Measurements from ENCODE around the gene SLMAP. TPM values are rescaled to one million over a fixed set of nuclear protein-coding genes. Genes with fewer than 3 reads are reported as not detected.

Gene SLMAP
- total RNA-seq, 1 donor from 2014 or later = 71.4 TPM

DNA sequence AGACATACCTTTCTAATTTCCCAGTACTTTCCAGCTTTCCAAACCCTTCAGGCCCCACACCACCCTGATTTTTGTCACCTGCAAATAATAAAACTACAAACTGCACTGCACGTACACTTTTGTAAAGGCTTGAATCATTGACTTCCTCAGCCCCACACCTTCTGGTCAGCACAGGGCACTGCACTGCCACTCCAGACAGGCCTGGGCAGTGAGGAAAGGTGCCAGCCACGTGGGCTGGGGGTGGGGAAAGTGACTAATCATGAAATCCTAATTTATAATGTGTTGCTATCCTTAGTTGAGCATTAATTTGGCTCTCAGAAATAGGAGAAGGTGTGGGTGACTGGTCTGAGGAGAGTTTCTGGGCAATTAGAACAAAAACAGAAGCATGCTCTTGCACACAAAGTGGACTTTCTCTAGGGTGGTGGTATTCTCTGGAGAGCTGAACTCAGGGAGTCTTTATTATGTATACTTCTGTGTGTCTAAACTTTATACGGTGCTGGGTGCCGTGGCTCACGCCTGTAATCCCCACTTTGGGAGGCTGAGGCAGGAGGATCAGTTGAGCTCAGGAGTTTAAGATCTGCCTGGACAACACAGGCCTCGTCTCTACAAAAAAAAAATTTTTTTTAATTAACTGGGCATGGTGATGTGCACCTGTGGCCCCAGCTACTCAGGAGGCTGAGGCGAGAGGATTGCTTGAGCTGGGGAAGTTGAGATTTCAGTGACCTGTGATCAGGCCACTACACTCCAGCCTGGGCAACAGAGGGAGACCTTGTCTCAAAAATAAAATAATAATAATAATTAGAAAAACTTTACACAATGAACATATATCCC lies 193.9 kb downstream of the SLMAP start:
- H3K4me1 ChIP-seq (ENCODE audit: insufficient read depth, low read length) = peaks cover 37% of the 10 kb centered on the region
- Mint-ChIP-seq H3K4me3 (ENCODE audit: unreplicated experiment) (peak overlapping the region; percentile 8), H3K9me3 (ENCODE audit: unreplicated experiment) (no peaks in the 10 kb centered on the region), H3K27ac (ENCODE audit: unreplicated experiment) (peak overlapping the region; percentile 9), H3K36me3 (ENCODE audit: low read depth, unreplicated experiment) (no peaks in the 10 kb centered on the region), H3K27me3 (ENCODE audit: low read depth, unreplicated experiment) (no peaks in the 10 kb centered on the region), H3K4me1 (ENCODE audit: low read depth, unreplicated experiment) (peaks cover 39% of the 10 kb centered on the region)
- FAIRE-seq (no peak), DNase-seq (ENCODE audit: low read depth) (no peak)
- TF ChIP-seq, protein P1, sequence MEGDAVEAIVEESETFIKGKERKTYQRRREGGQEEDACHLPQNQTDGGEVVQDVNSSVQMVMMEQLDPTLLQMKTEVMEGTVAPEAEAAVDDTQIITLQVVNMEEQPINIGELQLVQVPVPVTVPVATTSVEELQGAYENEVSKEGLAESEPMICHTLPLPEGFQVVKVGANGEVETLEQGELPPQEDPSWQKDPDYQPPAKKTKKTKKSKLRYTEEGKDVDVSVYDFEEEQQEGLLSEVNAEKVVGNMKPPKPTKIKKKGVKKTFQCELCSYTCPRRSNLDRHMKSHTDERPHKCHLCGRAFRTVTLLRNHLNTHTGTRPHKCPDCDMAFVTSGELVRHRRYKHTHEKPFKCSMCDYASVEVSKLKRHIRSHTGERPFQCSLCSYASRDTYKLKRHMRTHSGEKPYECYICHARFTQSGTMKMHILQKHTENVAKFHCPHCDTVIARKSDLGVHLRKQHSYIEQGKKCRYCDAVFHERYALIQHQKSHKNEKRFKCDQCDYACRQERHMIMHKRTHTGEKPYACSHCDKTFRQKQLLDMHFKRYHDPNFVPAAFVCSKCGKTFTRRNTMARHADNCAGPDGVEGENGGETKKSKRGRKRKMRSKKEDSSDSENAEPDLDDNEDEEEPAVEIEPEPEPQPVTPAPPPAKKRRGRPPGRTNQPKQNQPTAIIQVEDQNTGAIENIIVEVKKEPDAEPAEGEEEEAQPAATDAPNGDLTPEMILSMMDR (IDR thresholded peaks at IDR 0.05; ENCODE audit: insufficient read depth, low read depth, low read length) = no peak
- TF ChIP-seq EZH2 (IDR thresholded peaks at IDR 0.05; ENCODE audit: insufficient read depth, low read length) = no peak
- no peaks in the 10 kb centered on the region for H3K36me3 ChIP-seq (ENCODE audit: insufficient read depth, low read length)
- no peak overlapping the region for H3K4me3 ChIP-seq (ENCODE audit: insufficient read depth, low read depth, low read length)
- H2AFZ ChIP-seq (ENCODE audit: low read depth, low read length) = no peak overlapping the region
- no peak overlapping the region for H3K4me2 ChIP-seq (ENCODE audit: low read length)
- H3K79me2 ChIP-seq (ENCODE audit: insufficient read depth, low read length) = no peaks in the 10 kb centered on the region
- H4K20me1 ChIP-seq (ENCODE audit: insufficient read depth, low read length) = no peaks in the 10 kb centered on the region
- H3K9me3 ChIP-seq (ENCODE audit: insufficient read depth, low read depth, low read length) = no peaks in the 10 kb centered on the region
- H3K27me3 ChIP-seq (ENCODE audit: insufficient read depth, low read length) = no peaks in the 10 kb centered on the region
- H3K27ac ChIP-seq (ENCODE audit: low read depth, low read length) = no peak overlapping the region
- peak overlapping the region; percentile 31 for H3K9ac ChIP-seq (ENCODE audit: low read length)

- TF ChIP-seq, protein P1 (IDR thresholded peaks at IDR 0.05; ENCODE audit: insufficient read depth, low read depth, low read length) = no peak
- TF ChIP-seq EZH2 (IDR thresholded peaks at IDR 0.05; ENCODE audit: insufficient read depth, low read length) = no peak
- peaks cover 39% of the 10 kb centered on the region for H3K4me1 Mint-ChIP-seq (ENCODE audit: low read depth, unreplicated experiment)
- no peaks in the 10 kb centered on the region for H3K36me3 Mint-ChIP-seq (ENCODE audit: low read depth, unreplicated experiment)
- Histone ChIP-seq H2AFZ (ENCODE audit: low read depth, low read length) (peak overlapping the region; percentile 19), H3K27me3 (ENCODE audit: insufficient read depth, low read length) (no peaks in the 10 kb centered on the region), H3K27ac (ENCODE audit: low read depth, low read length) (peak overlapping the region; percentile 80), H4K20me1 (ENCODE audit: insufficient read depth, low read length) (no peaks in the 10 kb centered on the region), H3K4me1 (ENCODE audit: insufficient read depth, low read length) (peaks cover 41% of the 10 kb centered on the region), H3K9ac (ENCODE audit: low read length) (peak overlapping the region; percentile 61), H3K79me2 (ENCODE audit: insufficient read depth, low read length) (no peaks in the 10 kb centered on the region), H3K36me3 (ENCODE audit: insufficient read depth, low read length) (no peaks in the 10 kb centered on the region), H3K4me2 (ENCODE audit: low read length) (peak overlapping the region; percentile 62), H3K4me3 (ENCODE audit: insufficient read depth, low read depth, low read length) (no peak overlapping the region), H3K9me3 (ENCODE audit: insufficient read depth, low read depth, low read length) (no peaks in the 10 kb centered on the region)
- H3K27me3 Mint-ChIP-seq (ENCODE audit: low read depth, unreplicated experiment) = no peaks in the 10 kb centered on the region
- no peak overlapping the region for H3K4me3 Mint-ChIP-seq (ENCODE audit: unreplicated experiment)
- peak overlapping the region; percentile 97 for H3K27ac Mint-ChIP-seq (ENCODE audit: unreplicated experiment)
- DNase-seq (ENCODE audit: low read depth) = peak; percentile 85
- peak; percentile 70 for FAIRE-seq
- H3K9me3 Mint-ChIP-seq (ENCODE audit: unreplicated experiment) = no peaks in the 10 kb centered on the region
Observed at GRCh38 chr3:57951066-57951882, 195.2 kb downstream of the SLMAP start.
